IMR-90 (cell line): ENCODE data around the gene RUNX2. TPM values are rescaled to one million over a fixed set of nuclear protein-coding genes. Genes with fewer than 3 reads are reported as not detected.

Experiments
- ATAC-seq: fragments of 200-7000 bp; cut with Tn5 transposase; 2 replicates; pipeline ENCODE4 v1.9.1; 2020; ENCODE audit warnings: low read depth, mild to moderate bottlenecking, moderate library complexity
- BruUV-seq: library from RNA; stranded (reverse); fragments of 400-500 nt; replicated peaks from 2 replicates; lab custom pipeline; 2021; lab: Mats Ljungman, UMichigan
- CTCF ChIA-PET: fragments of 300-600 bp; formaldehyde crosslinking; extraction: SDS; loops from one replicate; lab custom pipeline; 2021; ENCODE audit warnings: antibody characterized with exemption; lab: Yijun Ruan, JAX
- POLR2A ChIA-PET: fragments of 300-600 bp; sonication (Branson Sonifier 250); formaldehyde crosslinking; loops from one replicate; lab custom pipeline; 2022; ENCODE audit warnings: antibody characterized with exemption; ENCODE audit not compliant: unreplicated experiment; lab: Charles Lee
- DNase-seq: peaks from one replicate; pipeline ENCODE4 v3.0.0; 2013
- H2AFZ ChIP-seq: replicated peaks from 2 replicates; pipeline ENCODE3; 2013; ENCODE audit warnings: low read length, mild to moderate bottlenecking; ENCODE audit not compliant: poor library complexity
- H2AK5ac ChIP-seq: 2 replicates; pipeline ENCODE4 v1.6.1; 2013; ENCODE audit warnings: low read depth, low read length, inconsistent platforms
- H2AK9ac ChIP-seq: replicated peaks from 2 replicates; pipeline ENCODE3; 2013; ENCODE audit warnings: mild to moderate bottlenecking, low read depth, low read length, moderate library complexity; ENCODE audit not compliant: poor library complexity
- H2BK120ac ChIP-seq: 2 replicates; pipeline ENCODE4 v1.6.1; 2013; ENCODE audit warnings: low read depth, low read length, inconsistent platforms
- H2BK15ac ChIP-seq: 3 replicates; pipeline ENCODE4 v1.6.1; 2013; ENCODE audit warnings: low read depth, low read length, inconsistent platforms
- H2BK20ac ChIP-seq: 2 replicates; pipeline ENCODE4 v1.6.1; 2013; ENCODE audit warnings: low read depth, mild to moderate bottlenecking, inconsistent platforms, low read length, moderate library complexity
- H2BK5ac ChIP-seq: 2 replicates; pipeline ENCODE4 v1.6.1; 2013; ENCODE audit warnings: mild to moderate bottlenecking, low read depth, low read length, inconsistent platforms; ENCODE audit not compliant: poor library complexity, severe bottlenecking
- H3K14ac ChIP-seq: replicated peaks from 2 replicates; pipeline ENCODE4 v1.6.1; 2013; ENCODE audit warnings: low read depth, low read length, inconsistent platforms
- H3K18ac ChIP-seq: 2 replicates; pipeline ENCODE4 v1.6.1; 2013; ENCODE audit warnings: low read depth, low read length, control low read depth
- H3K23ac ChIP-seq: 2 replicates; pipeline ENCODE4 v1.6.1; 2013; ENCODE audit warnings: low read depth, low read length, inconsistent platforms
- H3K27ac ChIP-seq: 2 replicates; pipeline ENCODE4 v1.5.1; 2013; ENCODE audit warnings: mild to moderate bottlenecking, control low read depth, low read length; ENCODE audit not compliant: insufficient read depth
- H3K27me3 ChIP-seq: 2 replicates; pipeline ENCODE4 v1.6.1; 2013; ENCODE audit warnings: low read length; ENCODE audit not compliant: control insufficient read depth, insufficient read depth
- H3K36me3 ChIP-seq: 2 replicates; pipeline ENCODE4 v1.6.1; 2013; ENCODE audit warnings: low read length, mixed read lengths; ENCODE audit not compliant: control insufficient read depth, insufficient read depth
- H3K4ac ChIP-seq: 2 replicates; pipeline ENCODE4 v1.6.1; 2013; ENCODE audit warnings: low read depth, low read length, inconsistent platforms
- H3K4me1 ChIP-seq: 2 replicates; pipeline ENCODE4 v1.6.1; 2013; ENCODE audit warnings: low read length, mixed read lengths; ENCODE audit not compliant: control insufficient read depth, insufficient read depth
- H3K4me2 ChIP-seq: 2 replicates; pipeline ENCODE4 v1.6.1; 2013; ENCODE audit warnings: low read depth, mild to moderate bottlenecking, control low read depth, low read length, moderate library complexity
- H3K4me3 ChIP-seq: 2 replicates; pipeline ENCODE4 v1.5.1; 2013; ENCODE audit warnings: low read depth, mild to moderate bottlenecking, control low read depth, low read length, moderate library complexity; ENCODE audit not compliant: insufficient read depth
- H3K56ac ChIP-seq: 2 replicates; pipeline ENCODE4 v1.6.1; 2013; ENCODE audit warnings: low read length, inconsistent platforms; ENCODE audit not compliant: insufficient read depth; ENCODE audit errors: extremely low read depth
- H3K79me1 ChIP-seq, 2 experiments: 2 replicates each; pipeline ENCODE4 v1.6.1; 2013; ENCODE audit warnings: low read length in 2 of 2, inconsistent platforms in 1 of 2, low read depth in 1 of 2
- H3K9ac ChIP-seq: 2 replicates; pipeline ENCODE4 v1.6.1; 2013; ENCODE audit warnings: low read depth, low read length, control low read depth
- H3K9me1 ChIP-seq: 2 replicates; pipeline ENCODE4 v1.6.1; 2013; ENCODE audit warnings: low read length, inconsistent platforms; ENCODE audit not compliant: insufficient read depth
- H3K9me3 ChIP-seq: 2 replicates; pipeline ENCODE4 v1.6.1; 2013; ENCODE audit warnings: low read length; ENCODE audit not compliant: control insufficient read depth, insufficient read depth
- H4K20me1 ChIP-seq: 2 replicates; pipeline ENCODE4 v1.6.1; 2013; ENCODE audit warnings: low read length, inconsistent platforms; ENCODE audit not compliant: insufficient read depth
- H4K5ac ChIP-seq: 2 replicates; pipeline ENCODE4 v1.6.1; 2013; ENCODE audit warnings: mild to moderate bottlenecking, low read depth, low read length, control low read depth
- H4K8ac ChIP-seq, 2 experiments: 2 replicates each; pipeline ENCODE4 v1.6.1; 2013; ENCODE audit warnings: low read depth in 2 of 2, low read length in 2 of 2, control low read depth in 1 of 2, inconsistent platforms in 1 of 2
- H4K91ac ChIP-seq: 2 replicates; pipeline ENCODE4 v1.6.1; 2013; ENCODE audit warnings: low read depth, low read length, inconsistent platforms; ENCODE audit not compliant: insufficient read depth
- BHLHE40 ChIP-seq: fragments of 150-350 bp; IDR thresholded peaks from 2 replicates; pipeline ENCODE4 v1.6.1; 2016; ENCODE audit warnings: mild to moderate bottlenecking, low read depth, low read length
- FOS ChIP-seq: fragments of 150-350 bp; IDR thresholded peaks from 2 replicates; pipeline ENCODE4 v1.6.1; 2016; ENCODE audit warnings: low read depth, low read length
- MAFK ChIP-seq: IDR thresholded peaks from 2 replicates; pipeline ENCODE4 v1.6.1; 2012; ENCODE audit warnings: low read depth, low read length, improper control_type of control experiment
- RAD21 ChIP-seq: IDR thresholded peaks from 2 replicates; pipeline ENCODE4 v1.6.1; 2012; ENCODE audit warnings: low read length, improper control_type of control experiment
- SMC3 ChIP-seq: fragments of 150-350 bp; IDR thresholded peaks from 2 replicates; pipeline ENCODE4 v1.6.1; 2016; ENCODE audit warnings: low read depth, mild to moderate bottlenecking, antibody characterized with exemption, low read length, moderate library complexity
- WGBS, 2 experiments: methylation state at CpG; one replicate each; pipeline versions ENCODE4 v1.1.5 to v1.1.7; 2013; ENCODE audit warnings: missing lambda C conversion rate in 2 of 2; ENCODE audit not compliant: insufficient read length in 1 of 2; ENCODE audit errors: extremely low coverage in 2 of 2; 5-methylcytosine and 5-hydroxymethylcytosine counted together
- dilution Hi-C: fragments of 300-500 bp; cut with HindIII; formaldehyde crosslinking; loops from one replicate; pipeline ENCODE4 v1.14.3; 2018; ENCODE audit warnings: low sequenced_read_pairs; ENCODE audit not compliant: unreplicated experiment
- in situ Hi-C: fragments of 300-500 bp; cut with MboI; formaldehyde crosslinking; loops from 3 replicates; pipeline ENCODE4 v1.14.3; 2019; ENCODE audit warnings: low sequenced_read_pairs, inconsistent platforms, mixed read lengths
- intact Hi-C: fragments of 100-400 bp; cut with micrococcal nuclease; formaldehyde crosslinking; loops from 2 replicates; pipeline ENCODE4 v1.10.0; 2022
- polyA plus RNA-seq, 3 experiments: library from polyadenylated mRNA; depleted of rRNA; stranded (reverse); fragments of >200 nt; gene quantifications; 2 replicates each; pipeline ENCODE4 v1.2.3, GENCODE V29; 2012; ENCODE audit warnings: low replicate concordance in 1 of 3
- total RNA-seq: library from RNA; depleted of rRNA; stranded (reverse); fragments of >200 nt; gene quantifications from 2 replicates; pipeline ENCODE4 v1.2.3, GENCODE V29; 2012
- TF ChIP-seq, protein P1 (sequence below): conservative IDR thresholded peaks from 2 replicates; pipeline ENCODE4 v1.5.1; 2012; ENCODE audit warnings: mild to moderate bottlenecking, low read depth, low read length, improper control_type of control experiment

Gene RUNX2
- total and polyA plus RNA-seq, 2 of the 4 experiments (the other 2 are of a cell fraction): 2.3 to 4.7 TPM

GRCh38 chr6:45470131-45470738, 142.1 kb downstream of the RUNX2 start:
- in situ Hi-C loops: no loop called here
- no peak overlapping the region for H3K9ac ChIP-seq
- H2BK15ac ChIP-seq: no peak overlapping the region
- no peak overlapping the region for H3K23ac ChIP-seq
- TF ChIP-seq SMC3 (no peak), FOS (no peak), RAD21 (no peak), MAFK (no peak), BHLHE40 (no peak)
- TF ChIP-seq, protein P1, sequence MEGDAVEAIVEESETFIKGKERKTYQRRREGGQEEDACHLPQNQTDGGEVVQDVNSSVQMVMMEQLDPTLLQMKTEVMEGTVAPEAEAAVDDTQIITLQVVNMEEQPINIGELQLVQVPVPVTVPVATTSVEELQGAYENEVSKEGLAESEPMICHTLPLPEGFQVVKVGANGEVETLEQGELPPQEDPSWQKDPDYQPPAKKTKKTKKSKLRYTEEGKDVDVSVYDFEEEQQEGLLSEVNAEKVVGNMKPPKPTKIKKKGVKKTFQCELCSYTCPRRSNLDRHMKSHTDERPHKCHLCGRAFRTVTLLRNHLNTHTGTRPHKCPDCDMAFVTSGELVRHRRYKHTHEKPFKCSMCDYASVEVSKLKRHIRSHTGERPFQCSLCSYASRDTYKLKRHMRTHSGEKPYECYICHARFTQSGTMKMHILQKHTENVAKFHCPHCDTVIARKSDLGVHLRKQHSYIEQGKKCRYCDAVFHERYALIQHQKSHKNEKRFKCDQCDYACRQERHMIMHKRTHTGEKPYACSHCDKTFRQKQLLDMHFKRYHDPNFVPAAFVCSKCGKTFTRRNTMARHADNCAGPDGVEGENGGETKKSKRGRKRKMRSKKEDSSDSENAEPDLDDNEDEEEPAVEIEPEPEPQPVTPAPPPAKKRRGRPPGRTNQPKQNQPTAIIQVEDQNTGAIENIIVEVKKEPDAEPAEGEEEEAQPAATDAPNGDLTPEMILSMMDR: no peak
- BruUV-seq: no TSS peak
- no peaks in the 10 kb centered on the region for H3K9me3 ChIP-seq
- no peak overlapping the region for H2AFZ ChIP-seq
- peaks cover 2% of the 10 kb centered on the region; the same call in 1 of the 2 replicates for H3K36me3 ChIP-seq
- no peak overlapping the region for H3K18ac ChIP-seq
- WGBS, 2 experiments: 100% methylated on average over 2 of the region's 4 CpGs; no CpG with 5 or more reads in 1 of the 2 experiments
- no peaks in the 10 kb centered on the region for H4K20me1 ChIP-seq
- no peak overlapping the region for H4K8ac ChIP-seq
- no peak overlapping the region for H2BK5ac ChIP-seq
- CTCF ChIA-PET: no interaction called here
- no peak overlapping the region for H3K4me3 ChIP-seq
- H3K27ac ChIP-seq: no peak overlapping the region
- no peak overlapping the region for H2AK9ac ChIP-seq
- H2BK20ac ChIP-seq: no peak overlapping the region
- no peak overlapping the region for H3K4ac ChIP-seq
- peaks cover 3% of the 10 kb centered on the region for H3K4me1 ChIP-seq
- no peak overlapping the region for H4K91ac ChIP-seq
- H3K14ac ChIP-seq: no peak overlapping the region
- H2AK5ac ChIP-seq: no peak overlapping the region
- H2BK120ac ChIP-seq: no peak overlapping the region
- no peak for DNase-seq
- H3K27me3 ChIP-seq: no peaks in the 10 kb centered on the region
- no peak overlapping the region for H3K4me2 ChIP-seq
- dilution Hi-C loops: no loop called here
- H3K79me1 ChIP-seq: peaks cover 10 to 33% of the 10 kb centered on the region in 2 experiments; a peak in 3 of 4 replicates
- no peak overlapping the region for H3K56ac ChIP-seq
- intact Hi-C loops: no loop called here
- no peak overlapping the region for H4K5ac ChIP-seq
- H3K9me1 ChIP-seq: peaks cover 3% of the 10 kb centered on the region; the same call in 1 of the 2 replicates
- POLR2A ChIA-PET: interaction anchor here (0.5 kb wide), 1 partner anchor 51 kb away, joined by 3 read pairs; no protein-coding TSS in a partner anchor
- no peak for ATAC-seq
